Stimulated activated CD8-positive, alpha-beta memory T cell treated with anti-CD3 and anti-CD28 coated beads, Interleukin-15, amount 100 ng/mL, for 24 hours (primary cell): ENCODE data around the gene CNPPD1.

Source experiments
- DNase-seq: peaks from one replicate; pipeline ENCODE4 v3.0.0-alpha.2; 2020; ENCODE audit warnings: low read depth

CNPPD1 gene

GRCh38 chr2:219176818-219177551 is at the start of gene CNPPD1:
TSS of gene CNPPD1 (minus strand) at chr2:219176925. CDS start at chr2:219176828, 97 bp downstream.
- DNase-seq = peak; percentile 64

- DNase-seq = no peak
These were observed 48.6 kb upstream of the CNPPD1 start for GRCh38 chr2:219225350-219225749.

- DNase-seq = no peak
These were observed 47.3 kb upstream of the CNPPD1 start for GRCh38 chr2:219223831-219224610.

DNA sequence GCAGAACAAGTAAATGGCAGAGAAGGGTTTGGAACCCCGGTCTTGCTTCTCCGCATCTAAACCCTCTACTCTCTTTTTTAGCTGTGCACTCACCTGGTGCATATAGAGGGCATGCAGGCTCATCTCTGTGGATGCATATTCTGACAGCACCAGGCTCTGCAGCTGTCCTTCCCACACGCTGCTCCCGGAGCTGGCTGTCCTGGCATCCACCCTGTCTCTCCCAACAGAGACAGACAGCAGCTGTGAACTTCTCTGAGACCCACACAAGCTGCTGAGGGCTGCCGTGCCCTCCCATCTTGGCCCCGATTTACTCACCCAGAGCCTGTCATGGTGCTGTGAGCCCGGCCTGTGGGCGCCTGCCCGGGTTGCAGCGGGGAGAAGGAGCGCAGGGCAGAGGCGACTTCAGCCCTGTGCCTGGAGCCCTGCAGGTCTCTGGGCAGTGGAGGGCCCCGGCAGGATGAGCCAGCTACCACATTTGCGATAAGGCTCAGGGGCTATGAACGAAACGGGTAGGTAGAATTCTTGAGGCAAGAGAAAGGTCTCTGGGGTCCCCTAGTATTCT is 45.3 kb upstream of the CNPPD1 start:
- no peak for DNase-seq

- no peak for DNase-seq
These were observed 44.1 kb upstream of the CNPPD1 start for GRCh38 chr2:219220652-219221402.

- DNase-seq = no peak
These were observed 43.2 kb upstream of the CNPPD1 start for GRCh38 chr2:219219784-219220532.

GRCh38 chr2:219218732-219219701 is 42.3 kb upstream of the CNPPD1 start, which contains the start of gene ABCB6:
TSS of gene ABCB6 (minus strand) at chr2:219218958. CDS start at chr2:219218673, 285 bp downstream.
- DNase-seq = peak; percentile 65

DNA sequence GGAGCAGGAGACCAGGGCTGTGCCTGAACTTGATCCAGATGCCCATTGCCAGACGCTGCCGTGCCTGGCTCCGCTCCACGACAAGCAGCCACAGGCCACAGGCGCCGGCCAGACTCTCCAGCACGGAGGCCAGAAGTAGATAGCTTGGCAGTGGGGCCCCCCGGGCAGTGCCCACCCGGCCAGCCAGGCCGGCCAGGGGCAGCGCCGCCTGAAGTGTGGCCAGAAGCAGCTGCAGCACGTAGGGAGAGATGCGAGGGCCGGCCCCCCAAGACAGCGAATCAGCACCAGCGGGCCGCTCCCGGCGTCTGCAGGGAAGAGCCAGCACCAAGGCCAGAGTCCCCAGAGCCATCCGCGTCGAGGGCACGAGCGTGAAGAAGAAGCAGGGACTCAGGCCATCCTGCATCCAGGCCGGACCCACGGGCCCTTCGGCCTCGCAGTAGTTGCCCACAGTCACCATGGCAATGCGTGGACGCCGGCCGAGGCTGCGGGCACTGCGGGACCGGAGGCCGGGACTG is 41.5 kb upstream of the CNPPD1 start:
- DNase-seq = no peak

DNA sequence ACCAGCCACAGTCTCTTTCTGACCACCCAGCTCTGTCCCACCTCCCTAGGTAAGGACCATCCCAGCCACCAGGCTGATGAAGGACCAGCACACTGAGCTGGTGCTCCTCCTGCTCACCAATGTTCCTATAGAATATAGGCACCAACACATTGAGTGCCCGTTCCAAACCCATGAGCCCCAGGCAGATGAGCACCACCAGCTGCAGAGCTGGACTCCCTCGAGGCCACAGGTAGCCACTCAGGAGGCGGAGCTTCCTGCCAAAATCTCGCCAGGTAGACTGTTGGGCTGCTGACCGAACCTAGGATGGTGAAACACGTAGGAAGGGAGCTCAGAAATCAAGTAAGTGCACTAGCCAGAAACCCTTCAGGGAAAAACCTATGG is 39.8 kb upstream of the CNPPD1 start:
- DNase-seq = no peak

DNA sequence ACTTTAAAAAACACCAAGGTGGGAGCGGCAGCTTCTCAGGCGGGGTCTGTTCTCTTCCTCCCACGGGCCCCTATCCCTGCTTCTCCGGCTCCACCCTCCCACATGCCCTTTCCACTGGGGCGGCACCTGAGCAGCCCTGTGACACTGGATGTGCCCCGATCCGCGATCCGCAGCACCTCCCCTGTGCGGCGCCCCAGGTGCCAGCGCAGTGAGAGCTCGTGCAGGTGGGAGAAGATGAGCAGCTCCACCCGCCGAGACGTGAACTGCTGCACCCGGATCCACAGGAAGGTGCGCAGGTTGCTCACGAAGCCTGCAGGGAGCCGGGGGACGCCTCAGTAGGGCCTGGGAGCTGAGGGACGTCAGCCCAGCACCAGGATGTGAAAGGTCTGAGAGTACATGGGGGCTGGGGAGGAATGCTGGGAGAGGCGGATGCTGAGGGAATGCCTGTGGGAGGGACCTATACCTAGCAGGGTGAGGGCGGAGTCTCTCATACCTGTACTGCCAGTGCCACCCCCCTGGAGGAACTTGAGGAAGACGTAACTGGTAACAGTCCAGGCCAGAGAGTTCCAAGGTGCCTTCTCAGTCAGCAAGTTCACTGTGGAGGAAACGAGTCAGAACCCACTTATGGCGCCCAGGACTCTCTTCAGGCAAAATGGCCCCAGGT is 39.3 kb upstream of the CNPPD1 start:
- no peak for DNase-seq

DNA sequence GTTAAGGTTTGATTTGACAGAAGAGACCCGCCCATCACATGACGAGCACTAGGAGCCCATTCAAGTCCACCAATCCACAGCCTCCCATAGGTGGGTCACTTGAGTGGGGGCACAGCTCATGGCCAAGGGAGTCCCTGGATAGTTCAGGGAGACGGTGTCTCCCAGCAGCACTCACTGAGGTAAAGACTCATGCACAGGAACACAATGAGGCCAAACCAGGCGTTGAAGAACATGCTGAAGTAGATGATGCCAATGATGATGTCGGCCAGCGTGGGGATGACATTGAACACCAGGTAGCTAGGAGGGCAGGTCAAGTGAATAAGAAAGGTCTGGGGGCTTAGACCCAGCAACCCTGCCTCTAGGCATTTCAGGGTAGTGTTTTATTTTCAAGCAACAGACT is 38.1 kb upstream of the CNPPD1 start:
- no peak for DNase-seq

DNA sequence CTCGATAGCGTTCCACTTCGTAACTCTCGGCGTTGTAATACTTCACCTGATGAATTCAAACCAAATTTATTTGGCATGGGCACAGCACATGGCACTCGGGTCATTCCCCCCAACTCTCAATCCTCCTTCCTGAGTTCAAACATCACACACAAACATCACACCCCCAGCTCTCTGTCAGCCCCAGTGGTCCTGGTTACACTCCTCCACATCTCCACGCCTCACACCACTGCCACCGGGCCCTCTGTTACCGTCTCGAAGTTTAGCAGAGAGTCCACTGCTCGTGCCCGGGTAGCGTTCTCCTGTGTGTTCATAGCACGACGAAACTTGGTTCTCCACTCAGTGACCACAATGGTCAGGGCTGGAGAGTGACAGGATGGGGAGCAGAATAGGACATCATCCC is 37.4 kb upstream of the CNPPD1 start:
- no peak for DNase-seq

- DNase-seq = no peak
These were observed 36.9 kb upstream of the CNPPD1 start for GRCh38 chr2:219213486-219214071.

- no peak for DNase-seq
These were observed 36.3 kb upstream of the CNPPD1 start for GRCh38 chr2:219213026-219213415.

DNA sequence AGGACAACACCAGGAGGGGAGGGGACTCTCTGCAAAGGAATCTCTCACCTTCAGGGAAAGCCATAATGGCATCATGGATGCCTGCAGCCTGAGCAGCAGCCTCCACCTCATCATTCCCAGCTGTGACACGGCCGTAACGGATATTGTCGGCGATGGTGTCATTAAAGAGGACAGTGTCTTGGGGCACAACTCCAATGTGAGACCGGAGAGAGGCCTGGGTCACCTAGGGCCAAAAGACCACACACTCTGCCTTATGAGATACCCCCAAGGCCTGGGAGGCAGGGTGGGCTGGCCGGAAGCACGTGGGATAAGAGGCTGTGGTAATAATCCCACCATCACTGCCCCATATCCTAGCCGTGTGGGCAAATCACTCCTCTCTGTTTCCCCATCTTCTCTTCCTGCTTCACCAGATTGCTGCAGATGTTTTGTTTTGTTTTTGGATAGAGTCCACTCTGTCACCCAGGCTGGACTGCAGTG is 34.2 kb upstream of the CNPPD1 start:
- DNase-seq = no peak

DNA sequence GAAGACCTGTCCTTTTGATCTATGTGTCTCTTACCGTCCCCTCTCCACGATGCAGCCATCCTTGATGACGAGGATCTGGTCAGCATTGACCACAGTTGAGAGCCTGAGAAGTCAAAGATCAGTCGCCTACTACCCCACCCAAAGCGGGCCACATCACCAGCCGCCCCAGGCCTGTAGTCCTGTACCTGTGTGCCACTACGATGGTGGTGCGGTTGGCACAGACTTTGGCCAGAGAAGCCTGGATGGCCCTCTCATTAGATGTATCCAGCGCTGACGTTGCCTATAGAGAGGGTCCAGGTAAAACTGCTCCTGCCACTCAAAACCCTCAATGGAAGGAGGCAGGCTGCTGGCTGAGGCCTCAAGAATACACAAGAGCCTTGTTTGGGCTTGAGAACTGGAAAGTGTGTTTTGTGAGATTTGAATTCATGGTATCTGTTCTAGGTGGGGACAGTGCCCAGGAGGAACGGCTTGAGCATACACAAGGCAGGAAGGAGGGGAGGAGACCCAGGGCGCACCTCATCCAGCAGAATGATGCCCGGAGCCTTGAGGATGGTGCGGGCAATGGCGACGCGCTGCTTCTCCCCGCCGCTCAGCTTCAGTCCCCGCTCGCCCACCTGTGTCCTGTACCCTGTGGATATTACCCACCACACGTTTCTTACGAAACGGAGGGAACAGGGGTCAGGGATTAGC is 33.6 kb upstream of the CNPPD1 start:
- DNase-seq = no peak

DNA sequence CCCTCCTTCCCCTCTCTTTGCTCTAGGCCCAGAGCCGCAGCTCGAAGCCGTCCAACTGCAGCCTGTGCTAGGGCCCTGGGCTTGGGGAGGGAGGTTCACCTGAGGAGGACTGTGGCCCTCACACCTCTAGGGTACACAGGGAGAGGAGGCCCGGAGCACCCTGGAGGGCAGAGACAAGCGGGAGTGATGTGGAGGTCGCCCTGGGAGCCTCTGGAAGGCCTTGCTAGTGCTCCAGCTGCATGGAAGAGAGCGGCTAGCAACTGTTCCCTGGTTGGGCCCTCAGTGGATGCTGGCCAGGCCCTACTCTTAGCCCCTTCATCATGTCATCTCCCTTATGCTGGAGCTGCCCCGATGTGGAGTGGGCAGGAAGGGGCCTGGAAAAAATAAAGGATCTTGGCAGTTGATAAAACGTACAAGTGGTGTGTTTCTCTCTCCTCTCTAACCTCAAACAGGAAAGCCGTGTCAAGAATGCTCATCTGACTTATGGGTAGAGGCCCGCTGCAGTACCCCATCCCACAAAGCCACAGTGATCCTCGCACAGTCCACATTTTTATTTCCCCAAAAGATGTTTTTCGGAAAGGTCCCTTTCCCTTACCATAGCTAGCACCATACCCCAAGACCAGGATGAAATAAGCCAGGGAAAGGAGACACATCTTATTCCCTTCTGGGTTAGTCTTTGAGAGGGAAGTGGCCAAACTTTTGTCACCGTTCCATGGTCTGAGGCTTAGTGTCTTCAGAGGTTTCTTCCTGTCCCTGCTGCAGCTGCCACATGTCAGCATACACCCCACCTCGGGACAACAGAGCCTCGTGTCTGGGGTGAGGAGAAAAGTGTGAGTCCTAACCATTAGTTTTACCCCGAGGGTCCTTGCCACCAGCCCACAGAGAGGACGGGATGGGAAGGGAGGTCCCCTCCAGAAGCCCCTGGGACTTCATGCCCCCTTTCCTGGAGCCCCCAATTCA is 32.8 kb upstream of the CNPPD1 start:
- no peak for DNase-seq
